ENCODE results near the gene ACAA1.

Gene ACAA1

GRCh38 chr3:38117748-38118420 is 19.0 kb downstream of the ACAA1 start:
- peak; percentile 20 for DNase-seq

GRCh38 chr3:38117163-38117716 is 19.7 kb downstream of the ACAA1 start:
- DNase-seq: no peak

GRCh38 chr3:38116471-38117162 is 20.3 kb downstream of the ACAA1 start:
- no peak for DNase-seq

GRCh38 chr3:38115645-38116427 is 21.1 kb downstream of the ACAA1 start:
- no peak for DNase-seq

GRCh38 chr3:38114875-38115644 is 21.9 kb downstream of the ACAA1 start:
- DNase-seq: no peak

GRCh38 chr3:38114052-38114874 is 22.7 kb downstream of the ACAA1 start:
- DNase-seq: no peak

- DNase-seq: no peak
Observed at GRCh38 chr3:38112378-38112761, 24.6 kb downstream of the ACAA1 start.

GRCh38 chr3:38111696-38112377 is 25.1 kb downstream of the ACAA1 start:
- no peak for DNase-seq

GRCh38 chr3:38111201-38111600 is 25.7 kb downstream of the ACAA1 start:
- peak; percentile 46 for DNase-seq

- no peak for DNase-seq
Observed at GRCh38 chr3:38110314-38111050, 26.4 kb downstream of the ACAA1 start.

- DNase-seq: no peak
Observed at GRCh38 chr3:38109580-38110313, 27.2 kb downstream of the ACAA1 start.

GRCh38 chr3:38108649-38109579 is 28.0 kb downstream of the ACAA1 start:
- DNase-seq: no peak

GRCh38 chr3:38107911-38108648 is 28.8 kb downstream of the ACAA1 start:
- no peak for DNase-seq

- DNase-seq: no peak
Observed at GRCh38 chr3:38105525-38105924, 31.4 kb downstream of the ACAA1 start.

- DNase-seq: no peak
Observed at GRCh38 chr3:38102444-38102814, 34.5 kb downstream of the ACAA1 start.

- no peak for DNase-seq
Observed at GRCh38 chr3:38101811-38102443, 35.0 kb downstream of the ACAA1 start.

GRCh38 chr3:38100498-38100897 is 36.4 kb downstream of the ACAA1 start:
- DNase-seq: no peak
